GM18526 (cell line): ENCODE results near the gene FAM162A.
A peak's percentile ranks its signal among the peaks of the same experiment; 100 is the strongest.

Experiments
- POLR2A ChIP-seq: IDR thresholded peaks from 3 replicates; pipeline ENCODE4 v1.6.1; 2011; ENCODE audit not compliant: insufficient read length; ENCODE audit errors: extremely low read depth

FAM162A gene

GRCh38 chr3:122403489-122403888 lies 19.5 kb downstream of the FAM162A start:
- TF ChIP-seq POLR2A, result no peak

GRCh38 chr3:122405015-122405414 lies 21.0 kb downstream of the FAM162A start:
- TF ChIP-seq POLR2A, result no peak

GRCh38 chr3:122406198-122406597 lies 22.2 kb downstream of the FAM162A start:
- TF ChIP-seq POLR2A, result no peak

GRCh38 chr3:122407946-122408345 lies 24.0 kb downstream of the FAM162A start:
- no peak for TF ChIP-seq POLR2A

- no peak for TF ChIP-seq POLR2A
Observed at GRCh38 chr3:122409446-122409845, 25.5 kb downstream of the FAM162A start.

GRCh38 chr3:122410111-122410510 lies 26.1 kb downstream of the FAM162A start:
- TF ChIP-seq POLR2A, result no peak

- no peak for TF ChIP-seq POLR2A
Observed at GRCh38 chr3:122410639-122411038, 26.7 kb downstream of the FAM162A start.

GRCh38 chr3:122414391-122414790 lies 30.4 kb downstream of the FAM162A start:
- no peak for TF ChIP-seq POLR2A

GRCh38 chr3:122415104-122415744 lies 31.2 kb downstream of the FAM162A start:
- TF ChIP-seq POLR2A, result no peak

- peak; percentile 89 for TF ChIP-seq POLR2A
Observed at GRCh38 chr3:122415762-122416654, 32.0 kb downstream of the FAM162A start, which contains the start of gene WDR5B. WDR5B (minus strand) TSS chr3:122416062; CDS start chr3:122415528, 534 bp downstream.

- no peak for TF ChIP-seq POLR2A
Observed at GRCh38 chr3:122416966-122417365, 33.0 kb downstream of the FAM162A start.

- no peak for TF ChIP-seq POLR2A
Observed at GRCh38 chr3:122421101-122421500, 37.1 kb downstream of the FAM162A start.

- TF ChIP-seq POLR2A, result no peak
Observed at GRCh38 chr3:122421836-122422235, 37.9 kb downstream of the FAM162A start.

GRCh38 chr3:122427857-122428471 lies 44.0 kb downstream of the FAM162A start:
- TF ChIP-seq POLR2A, result no peak

- no peak for TF ChIP-seq POLR2A
Observed at GRCh38 chr3:122430371-122430770, 46.4 kb downstream of the FAM162A start.

GRCh38 chr3:122435950-122436349 lies 52.0 kb downstream of the FAM162A start:
- TF ChIP-seq POLR2A, result no peak
